ENCODE data around the gene CCDC188. TPM values are rescaled to one million over a fixed set of nuclear protein-coding genes. Genes with fewer than 3 reads are reported as not detected.

CCDC188 gene
- total and polyA plus RNA-seq, 9 of the 15 experiments (the other 6 are each of a cell fraction or from before 2014, with no cell fraction given), result not detected

DNA sequence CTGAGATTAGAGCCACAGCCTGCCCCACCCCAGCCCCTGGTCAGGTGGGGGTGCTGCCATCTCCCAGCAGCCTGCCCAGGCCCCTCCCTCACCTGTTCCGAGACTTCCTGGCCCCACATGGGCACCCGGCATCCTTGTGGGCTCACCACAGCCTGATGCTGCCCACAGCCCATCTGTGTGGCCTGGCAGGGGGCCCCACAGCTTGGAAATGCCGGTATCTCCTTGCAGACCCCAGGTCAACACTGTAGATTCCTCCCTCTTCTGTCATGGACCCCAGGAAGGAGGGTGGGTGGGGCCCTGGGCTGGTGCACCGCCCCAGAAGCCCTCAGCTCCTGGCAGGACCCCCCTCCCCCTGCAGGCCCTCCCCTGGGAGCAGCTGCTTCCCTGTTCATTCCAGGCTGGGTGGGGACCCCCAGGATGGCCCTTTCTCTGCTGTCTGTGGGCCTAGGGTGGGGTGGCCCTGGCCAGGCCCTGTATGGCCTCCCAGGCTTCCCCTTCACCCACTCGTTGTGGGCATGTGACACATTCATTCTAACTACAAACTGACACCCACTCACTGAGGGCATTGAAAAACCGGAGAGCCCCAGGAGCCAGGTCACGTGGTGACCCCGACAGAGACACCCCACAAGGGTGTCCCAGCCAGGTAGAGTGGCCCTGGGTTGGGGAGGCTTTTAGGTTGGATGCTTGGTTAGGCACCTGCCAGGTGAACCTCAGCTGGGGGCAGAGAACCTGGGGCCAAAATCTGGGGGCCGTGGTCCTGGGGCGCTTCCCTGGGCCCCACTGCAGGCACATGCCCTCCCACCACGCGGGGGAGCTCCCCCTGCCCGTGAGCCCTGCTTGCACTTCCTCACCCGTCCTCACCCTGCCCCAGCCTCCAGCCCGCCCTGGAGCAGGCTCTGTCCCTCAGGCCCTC lies 44.1 kb upstream of the CCDC188 start (continued):
- TF ChIP-seq, protein P1, sequence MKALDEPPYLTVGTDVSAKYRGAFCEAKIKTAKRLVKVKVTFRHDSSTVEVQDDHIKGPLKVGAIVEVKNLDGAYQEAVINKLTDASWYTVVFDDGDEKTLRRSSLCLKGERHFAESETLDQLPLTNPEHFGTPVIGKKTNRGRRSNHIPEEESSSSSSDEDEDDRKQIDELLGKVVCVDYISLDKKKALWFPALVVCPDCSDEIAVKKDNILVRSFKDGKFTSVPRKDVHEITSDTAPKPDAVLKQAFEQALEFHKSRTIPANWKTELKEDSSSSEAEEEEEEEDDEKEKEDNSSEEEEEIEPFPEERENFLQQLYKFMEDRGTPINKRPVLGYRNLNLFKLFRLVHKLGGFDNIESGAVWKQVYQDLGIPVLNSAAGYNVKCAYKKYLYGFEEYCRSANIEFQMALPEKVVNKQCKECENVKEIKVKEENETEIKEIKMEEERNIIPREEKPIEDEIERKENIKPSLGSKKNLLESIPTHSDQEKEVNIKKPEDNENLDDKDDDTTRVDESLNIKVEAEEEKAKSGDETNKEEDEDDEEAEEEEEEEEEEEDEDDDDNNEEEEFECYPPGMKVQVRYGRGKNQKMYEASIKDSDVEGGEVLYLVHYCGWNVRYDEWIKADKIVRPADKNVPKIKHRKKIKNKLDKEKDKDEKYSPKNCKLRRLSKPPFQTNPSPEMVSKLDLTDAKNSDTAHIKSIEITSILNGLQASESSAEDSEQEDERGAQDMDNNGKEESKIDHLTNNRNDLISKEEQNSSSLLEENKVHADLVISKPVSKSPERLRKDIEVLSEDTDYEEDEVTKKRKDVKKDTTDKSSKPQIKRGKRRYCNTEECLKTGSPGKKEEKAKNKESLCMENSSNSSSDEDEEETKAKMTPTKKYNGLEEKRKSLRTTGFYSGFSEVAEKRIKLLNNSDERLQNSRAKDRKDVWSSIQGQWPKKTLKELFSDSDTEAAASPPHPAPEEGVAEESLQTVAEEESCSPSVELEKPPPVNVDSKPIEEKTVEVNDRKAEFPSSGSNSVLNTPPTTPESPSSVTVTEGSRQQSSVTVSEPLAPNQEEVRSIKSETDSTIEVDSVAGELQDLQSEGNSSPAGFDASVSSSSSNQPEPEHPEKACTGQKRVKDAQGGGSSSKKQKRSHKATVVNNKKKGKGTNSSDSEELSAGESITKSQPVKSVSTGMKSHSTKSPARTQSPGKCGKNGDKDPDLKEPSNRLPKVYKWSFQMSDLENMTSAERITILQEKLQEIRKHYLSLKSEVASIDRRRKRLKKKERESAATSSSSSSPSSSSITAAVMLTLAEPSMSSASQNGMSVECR (CRISPR knock-in tag; IDR thresholded peaks at IDR 0.05), result no peak
- no peak for TF ChIP-seq ZC3H8 (IDR thresholded peaks at IDR 0.05)
- TF ChIP-seq HMG20B (CRISPR knock-in tag; IDR thresholded peaks at IDR 0.05), result no peak
- TF ChIP-seq EGR1 (conservative IDR thresholded peaks at IDR 0.05), result no peak; the same call in 1 of the 2 replicates
